ENCODE data around the gene PIK3R4.

PIK3R4 gene

GRCh38 chr3:130648293-130648692 lies 98.3 kb downstream of the PIK3R4 start:
- H3K27me3 ChIP-seq (ENCODE audit: control insufficient read depth in 1 of 2, insufficient read depth in 2 of 2, low read length in 2 of 2) = no peaks in the 10 kb centered on the region
- no peaks in the 10 kb centered on the region for H3K36me3 ChIP-seq (ENCODE audit: control insufficient read depth in 1 of 2, insufficient read depth in 2 of 2, low read length in 2 of 2)
- H3K4me1 ChIP-seq (ENCODE audit: control insufficient read depth in 1 of 2, insufficient read depth in 2 of 2, low read length in 2 of 2) = no peaks in the 10 kb centered on the region
- H3K27ac ChIP-seq (ENCODE audit: low read depth, low read length) = no peak overlapping the region
- no peak overlapping the region for H3K9ac ChIP-seq (ENCODE audit: low read depth in 1 of 2, low read length in 2 of 2)
- H3K4me3 ChIP-seq (ENCODE audit: low read depth in 1 of 2, low read length in 2 of 2) = no peak overlapping the region
- H3K9me3 ChIP-seq (ENCODE audit: control insufficient read depth in 1 of 2, low read length in 2 of 2) = no peaks in the 10 kb centered on the region

- Histone ChIP-seq H3K9ac (ENCODE audit: low read depth in 1 of 2, low read length in 2 of 2) (no peak overlapping the region), H3K9me3 (ENCODE audit: control insufficient read depth in 1 of 2, low read length in 2 of 2) (no peaks in the 10 kb centered on the region), H3K4me1 (ENCODE audit: control insufficient read depth in 1 of 2, insufficient read depth in 2 of 2, low read length in 2 of 2) (no peaks in the 10 kb centered on the region), H3K36me3 (ENCODE audit: control insufficient read depth in 1 of 2, insufficient read depth in 2 of 2, low read length in 2 of 2) (no peaks in the 10 kb centered on the region), H3K27me3 (ENCODE audit: control insufficient read depth in 1 of 2, insufficient read depth in 2 of 2, low read length in 2 of 2) (no peaks in the 10 kb centered on the region), H3K4me3 (ENCODE audit: low read depth in 1 of 2, low read length in 2 of 2) (no peak overlapping the region), H3K27ac (ENCODE audit: low read depth, low read length) (no peak overlapping the region)
Measured at GRCh38 chr3:130645261-130645660, 101.4 kb downstream of the PIK3R4 start.

- H3K27me3 ChIP-seq (ENCODE audit: control insufficient read depth in 1 of 2, insufficient read depth in 2 of 2, low read length in 2 of 2) = no peaks in the 10 kb centered on the region
- no peaks in the 10 kb centered on the region for H3K36me3 ChIP-seq (ENCODE audit: control insufficient read depth in 1 of 2, insufficient read depth in 2 of 2, low read length in 2 of 2)
- H3K4me3 ChIP-seq (ENCODE audit: low read depth in 1 of 2, low read length in 2 of 2) = no peak overlapping the region
- H3K27ac ChIP-seq (ENCODE audit: low read depth, low read length) = no peak overlapping the region
- H3K9me3 ChIP-seq (ENCODE audit: control insufficient read depth in 1 of 2, low read length in 2 of 2) = no peaks in the 10 kb centered on the region
- no peak overlapping the region for H3K9ac ChIP-seq (ENCODE audit: low read depth in 1 of 2, low read length in 2 of 2)
- H3K4me1 ChIP-seq (ENCODE audit: control insufficient read depth in 1 of 2, insufficient read depth in 2 of 2, low read length in 2 of 2) = no peaks in the 10 kb centered on the region
Measured at GRCh38 chr3:130644628-130645253, 101.9 kb downstream of the PIK3R4 start.

- Histone ChIP-seq H3K9me3 (ENCODE audit: control insufficient read depth in 1 of 2, low read length in 2 of 2) (no peaks in the 10 kb centered on the region), H3K27me3 (ENCODE audit: control insufficient read depth in 1 of 2, insufficient read depth in 2 of 2, low read length in 2 of 2) (no peaks in the 10 kb centered on the region), H3K9ac (ENCODE audit: low read depth in 1 of 2, low read length in 2 of 2) (no peak overlapping the region), H3K27ac (ENCODE audit: low read depth, low read length) (no peak overlapping the region), H3K36me3 (ENCODE audit: control insufficient read depth in 1 of 2, insufficient read depth in 2 of 2, low read length in 2 of 2) (no peaks in the 10 kb centered on the region), H3K4me1 (ENCODE audit: control insufficient read depth in 1 of 2, insufficient read depth in 2 of 2, low read length in 2 of 2) (no peaks in the 10 kb centered on the region), H3K4me3 (ENCODE audit: low read depth in 1 of 2, low read length in 2 of 2) (no peak overlapping the region)
Measured at GRCh38 chr3:130640027-130640426, 106.6 kb downstream of the PIK3R4 start.

- Histone ChIP-seq H3K4me3 (ENCODE audit: low read depth in 1 of 2, low read length in 2 of 2) (no peak overlapping the region), H3K27me3 (ENCODE audit: control insufficient read depth in 1 of 2, insufficient read depth in 2 of 2, low read length in 2 of 2) (no peaks in the 10 kb centered on the region), H3K36me3 (ENCODE audit: control insufficient read depth in 1 of 2, insufficient read depth in 2 of 2, low read length in 2 of 2) (no peaks in the 10 kb centered on the region), H3K9ac (ENCODE audit: low read depth in 1 of 2, low read length in 2 of 2) (no peak overlapping the region), H3K4me1 (ENCODE audit: control insufficient read depth in 1 of 2, insufficient read depth in 2 of 2, low read length in 2 of 2) (no peaks in the 10 kb centered on the region), H3K9me3 (ENCODE audit: control insufficient read depth in 1 of 2, low read length in 2 of 2) (no peaks in the 10 kb centered on the region), H3K27ac (ENCODE audit: low read depth, low read length) (no peak overlapping the region)
Measured at GRCh38 chr3:130636480-130637234, 110.0 kb downstream of the PIK3R4 start.

- Histone ChIP-seq H3K27ac (ENCODE audit: low read depth, low read length) (no peak overlapping the region), H3K9me3 (ENCODE audit: control insufficient read depth in 1 of 2, low read length in 2 of 2) (no peaks in the 10 kb centered on the region), H3K9ac (ENCODE audit: low read depth in 1 of 2, low read length in 2 of 2) (no peak overlapping the region), H3K4me3 (ENCODE audit: low read depth in 1 of 2, low read length in 2 of 2) (no peak overlapping the region), H3K4me1 (ENCODE audit: control insufficient read depth in 1 of 2, insufficient read depth in 2 of 2, low read length in 2 of 2) (no peaks in the 10 kb centered on the region), H3K27me3 (ENCODE audit: control insufficient read depth in 1 of 2, insufficient read depth in 2 of 2, low read length in 2 of 2) (no peaks in the 10 kb centered on the region), H3K36me3 (ENCODE audit: control insufficient read depth in 1 of 2, insufficient read depth in 2 of 2, low read length in 2 of 2) (no peaks in the 10 kb centered on the region)
Measured at GRCh38 chr3:130635978-130636377, 110.7 kb downstream of the PIK3R4 start.

GRCh38 chr3:130635285-130635684 lies 111.3 kb downstream of the PIK3R4 start:
- Histone ChIP-seq H3K4me3 (ENCODE audit: low read depth in 1 of 2, low read length in 2 of 2) (no peak overlapping the region), H3K36me3 (ENCODE audit: control insufficient read depth in 1 of 2, insufficient read depth in 2 of 2, low read length in 2 of 2) (no peaks in the 10 kb centered on the region), H3K27me3 (ENCODE audit: control insufficient read depth in 1 of 2, insufficient read depth in 2 of 2, low read length in 2 of 2) (no peaks in the 10 kb centered on the region), H3K9ac (ENCODE audit: low read depth in 1 of 2, low read length in 2 of 2) (no peak overlapping the region), H3K4me1 (ENCODE audit: control insufficient read depth in 1 of 2, insufficient read depth in 2 of 2, low read length in 2 of 2) (no peaks in the 10 kb centered on the region), H3K27ac (ENCODE audit: low read depth, low read length) (no peak overlapping the region), H3K9me3 (ENCODE audit: control insufficient read depth in 1 of 2, low read length in 2 of 2) (no peaks in the 10 kb centered on the region)
